ENCODE data around the gene ANXA4. TPM values are rescaled to one million over a fixed set of nuclear protein-coding genes. Genes with fewer than 3 reads are reported as not detected.
"Not testable (repeated sequence)": the region's sequence is repeated elsewhere in the genome, so short reads cannot be mapped to it uniquely, and the experiment has no call there.

ANXA4 gene
- total RNA-seq, 2 donors from 2014 or later: 258 to 324 TPM

DNA sequence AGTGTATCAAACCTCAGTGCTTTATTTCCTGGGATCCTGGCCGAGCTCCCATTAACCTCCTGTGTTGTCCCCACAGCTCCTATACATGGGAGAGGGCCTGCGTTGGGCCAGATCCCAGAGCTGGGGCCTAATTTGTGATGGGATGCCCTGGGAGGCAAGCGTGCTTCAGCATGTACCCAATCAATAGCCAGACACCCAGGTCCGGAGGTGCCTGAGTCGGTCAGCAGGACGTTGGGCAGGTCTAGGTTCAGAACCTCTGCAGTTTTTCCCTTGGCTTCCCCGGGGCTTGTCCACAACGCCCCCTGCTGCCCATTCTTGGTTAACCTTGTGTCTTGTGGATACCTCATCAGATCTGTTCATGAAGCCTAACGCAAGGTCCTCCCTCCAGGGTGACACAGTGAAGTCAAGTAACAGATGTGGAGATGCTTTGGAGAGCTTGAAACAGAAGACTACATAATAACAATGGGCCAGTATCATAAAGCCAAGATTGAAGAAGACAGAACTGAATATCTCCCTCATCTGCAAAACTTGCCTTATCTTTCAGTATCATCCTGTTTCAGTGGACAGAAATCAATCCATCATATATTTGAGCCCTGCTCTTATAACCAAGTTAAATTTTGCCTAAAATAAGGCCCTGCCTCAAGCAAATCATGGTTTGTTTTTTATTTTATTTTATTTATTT, 27.3 kb upstream of the ANXA4 start:
- peak; percentile 94 for DNase-seq
- not testable (repeated sequence) for H3K9me3 ChIP-seq; H3K36me3 ChIP-seq; H3K27ac ChIP-seq; H3K4me3 ChIP-seq; H3K4me1 ChIP-seq; H3K27me3 ChIP-seq; H3K9ac ChIP-seq (ENCODE audit: low read depth in 2 of 2, low read length in 2 of 2)
- intact Hi-C loops (cut with DNase I): loop anchor here (2.0 to 5.0 kb wide), 2 partner anchors 72 to 154 kb away; partner anchors contain the start of gene AAK1
- TF ChIP-seq, protein P1, sequence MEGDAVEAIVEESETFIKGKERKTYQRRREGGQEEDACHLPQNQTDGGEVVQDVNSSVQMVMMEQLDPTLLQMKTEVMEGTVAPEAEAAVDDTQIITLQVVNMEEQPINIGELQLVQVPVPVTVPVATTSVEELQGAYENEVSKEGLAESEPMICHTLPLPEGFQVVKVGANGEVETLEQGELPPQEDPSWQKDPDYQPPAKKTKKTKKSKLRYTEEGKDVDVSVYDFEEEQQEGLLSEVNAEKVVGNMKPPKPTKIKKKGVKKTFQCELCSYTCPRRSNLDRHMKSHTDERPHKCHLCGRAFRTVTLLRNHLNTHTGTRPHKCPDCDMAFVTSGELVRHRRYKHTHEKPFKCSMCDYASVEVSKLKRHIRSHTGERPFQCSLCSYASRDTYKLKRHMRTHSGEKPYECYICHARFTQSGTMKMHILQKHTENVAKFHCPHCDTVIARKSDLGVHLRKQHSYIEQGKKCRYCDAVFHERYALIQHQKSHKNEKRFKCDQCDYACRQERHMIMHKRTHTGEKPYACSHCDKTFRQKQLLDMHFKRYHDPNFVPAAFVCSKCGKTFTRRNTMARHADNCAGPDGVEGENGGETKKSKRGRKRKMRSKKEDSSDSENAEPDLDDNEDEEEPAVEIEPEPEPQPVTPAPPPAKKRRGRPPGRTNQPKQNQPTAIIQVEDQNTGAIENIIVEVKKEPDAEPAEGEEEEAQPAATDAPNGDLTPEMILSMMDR (IDR thresholded peaks at IDR 0.05): peak; percentile 69

DNA sequence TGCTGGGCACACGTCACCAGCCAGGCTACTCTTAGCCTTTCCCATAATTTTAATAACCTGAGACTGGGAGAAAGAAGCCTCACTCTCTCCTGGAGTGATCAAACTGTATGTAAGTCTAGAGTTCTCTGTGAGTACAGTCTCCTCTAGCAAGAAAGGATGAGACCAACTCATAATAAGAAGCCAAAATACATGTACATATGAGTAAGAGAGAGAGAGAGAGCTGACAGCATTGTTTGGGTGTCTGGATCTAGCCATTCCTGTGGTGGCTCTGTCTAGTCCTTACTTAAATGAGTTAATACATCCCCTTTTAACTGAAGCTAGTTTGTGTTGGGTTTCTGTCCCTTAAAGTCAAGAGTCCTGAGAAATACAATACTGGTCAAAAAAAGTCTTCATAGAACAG, 26.0 kb upstream of the ANXA4 start:
- TF ChIP-seq, protein P1 (IDR thresholded peaks at IDR 0.05): no peak
- no peaks in the 10 kb centered on the region for H3K36me3 ChIP-seq
- no peak overlapping the region for H3K9ac ChIP-seq (ENCODE audit: low read depth in 2 of 2, low read length in 2 of 2)
- H3K27ac ChIP-seq: no peak overlapping the region
- intact Hi-C loops (cut with DNase I): loop anchor here (2.0 kb wide), 1 partner anchor 155 kb away; no protein-coding TSS in a partner anchor
- H3K27me3 ChIP-seq: no peaks in the 10 kb centered on the region
- H3K9me3 ChIP-seq: no peaks in the 10 kb centered on the region
- H3K4me1 ChIP-seq: no peaks in the 10 kb centered on the region
- no peak for DNase-seq
- H3K4me3 ChIP-seq: no peak overlapping the region

DNA sequence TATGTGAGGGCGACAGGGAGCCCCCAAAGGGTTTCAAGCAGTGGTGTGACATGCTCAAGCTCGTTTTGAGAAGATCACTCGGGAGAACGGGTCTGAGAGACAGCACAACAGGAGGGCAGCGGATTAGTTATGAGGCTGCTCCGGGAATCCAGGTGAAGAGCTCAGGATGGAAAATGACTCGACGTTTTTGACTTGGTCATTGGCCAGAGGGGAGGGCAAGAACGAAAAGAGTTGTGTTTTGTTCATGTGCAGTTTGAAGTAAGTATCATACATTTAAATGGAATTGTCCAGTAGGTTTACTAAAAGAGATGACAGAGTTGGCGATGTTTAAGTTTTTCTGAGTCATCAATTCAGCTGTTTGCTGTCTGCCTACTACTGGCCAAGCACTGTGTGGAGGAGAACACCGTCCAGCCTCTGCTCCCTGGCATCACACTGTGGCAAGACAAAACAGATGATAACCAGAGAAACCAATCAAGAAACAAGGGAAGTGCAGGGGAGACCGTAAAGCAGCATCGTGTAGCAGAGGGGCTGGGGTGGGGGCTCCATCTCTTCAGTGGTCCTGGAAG, 25.3 kb upstream of the ANXA4 start:
- no peaks in the 10 kb centered on the region for H3K27me3 ChIP-seq
- DNase-seq: no peak
- no peaks in the 10 kb centered on the region for H3K9me3 ChIP-seq
- no peak overlapping the region for H3K27ac ChIP-seq
- TF ChIP-seq, protein P1 (IDR thresholded peaks at IDR 0.05): no peak
- H3K9ac ChIP-seq (ENCODE audit: low read depth in 2 of 2, low read length in 2 of 2): no peak overlapping the region
- intact Hi-C loops (cut with DNase I): no loop called here
- H3K4me3 ChIP-seq: no peak overlapping the region
- H3K36me3 ChIP-seq: no peaks in the 10 kb centered on the region
- no peaks in the 10 kb centered on the region for H3K4me1 ChIP-seq

DNA sequence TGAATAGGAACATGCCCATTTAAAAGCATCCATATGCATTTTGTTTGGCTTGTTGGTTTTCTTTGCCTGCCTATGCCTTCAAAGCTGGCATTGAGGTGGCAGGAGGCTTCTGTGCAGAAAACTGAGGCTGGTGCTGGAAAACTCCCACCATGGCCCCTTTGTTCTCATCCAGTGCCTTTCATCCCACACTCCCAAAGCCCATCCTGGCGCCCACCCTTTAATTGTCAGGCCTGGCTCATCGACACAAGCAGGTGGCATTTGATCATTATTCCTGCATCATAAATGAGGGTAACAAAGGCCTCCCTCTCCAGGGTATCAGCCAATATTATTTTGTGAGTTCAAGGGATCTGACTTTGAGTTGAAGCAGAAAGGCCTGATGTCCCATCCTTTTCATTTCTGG, 24.7 kb upstream of the ANXA4 start:
- intact Hi-C loops (cut with DNase I): no loop called here
- no peaks in the 10 kb centered on the region for H3K4me1 ChIP-seq
- DNase-seq: no peak
- TF ChIP-seq, protein P1 (IDR thresholded peaks at IDR 0.05): no peak
- H3K9me3 ChIP-seq: no peaks in the 10 kb centered on the region
- no peak overlapping the region for H3K27ac ChIP-seq
- H3K4me3 ChIP-seq: no peak overlapping the region
- no peaks in the 10 kb centered on the region for H3K36me3 ChIP-seq
- H3K9ac ChIP-seq (ENCODE audit: low read depth in 2 of 2, low read length in 2 of 2): no peak overlapping the region
- H3K27me3 ChIP-seq: no peaks in the 10 kb centered on the region

DNA sequence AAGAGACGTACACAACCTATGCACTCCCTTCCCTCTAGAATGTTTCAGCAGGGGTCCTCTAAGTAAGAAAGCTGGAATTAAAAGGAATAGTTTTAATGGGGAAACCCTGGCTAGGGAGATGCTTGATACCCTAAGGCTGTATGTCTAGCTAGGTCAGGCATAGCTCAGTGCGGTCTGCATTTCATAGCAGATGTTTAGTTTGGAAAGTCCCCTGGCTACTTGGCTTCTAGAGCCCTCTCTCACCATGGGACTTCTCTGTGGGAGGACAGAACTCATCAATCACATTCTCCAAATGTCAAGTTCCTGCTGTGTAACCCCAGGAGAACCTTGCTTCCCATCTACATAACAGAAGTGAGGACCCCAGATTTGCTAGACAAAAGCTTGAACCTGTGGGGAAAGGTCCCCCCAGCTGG, 24.1 kb upstream of the ANXA4 start:
- Histone ChIP-seq H3K4me1 (no peaks in the 10 kb centered on the region), H3K9me3 (no peaks in the 10 kb centered on the region), H3K36me3 (no peaks in the 10 kb centered on the region), H3K4me3 (no peak overlapping the region), H3K27me3 (no peaks in the 10 kb centered on the region), H3K9ac (ENCODE audit: low read depth in 2 of 2, low read length in 2 of 2) (no peak overlapping the region), H3K27ac (no peak overlapping the region)
- no peak for DNase-seq
- intact Hi-C loops (cut with DNase I): no loop called here
- TF ChIP-seq, protein P1 (IDR thresholded peaks at IDR 0.05): no peak
